Calu3 (cell line): ENCODE results near the gene CPNE7. TPM values are rescaled to one million over a fixed set of nuclear protein-coding genes. Genes with fewer than 3 reads are reported as not detected.
A peak's percentile ranks its signal among the peaks of the same experiment; 100 is the strongest.

Experiments
- BruUV-seq: library from RNA; stranded (reverse); fragments of 400-500 nt; replicated peaks from 2 replicates; lab custom pipeline; 2021; lab: Mats Ljungman, UMichigan
- CTCF ChIA-PET: fragments of 300-600 bp; sonication (Branson Sonifier 250); formaldehyde crosslinking; loops from one replicate; lab custom pipeline; 2022; ENCODE audit warnings: antibody characterized with exemption; lab: Charles Lee
- DNase-seq: peaks from one replicate; pipeline ENCODE4 v3.0.0; 2022
- H3K27ac Mint-ChIP-seq: one replicate; pipeline ENCODE4 v1.8.0; 2022; ENCODE audit warnings: mixed read lengths; ENCODE audit not compliant: unreplicated experiment
- H3K27me3 Mint-ChIP-seq: one replicate; pipeline ENCODE4 v1.8.0; 2022; ENCODE audit warnings: mixed read lengths; ENCODE audit not compliant: unreplicated experiment
- H3K36me3 Mint-ChIP-seq: one replicate; pipeline ENCODE4 v1.8.0; 2022; ENCODE audit warnings: mild to moderate bottlenecking, moderate library complexity, mixed read lengths; ENCODE audit not compliant: insufficient read depth, unreplicated experiment
- H3K4me1 Mint-ChIP-seq: one replicate; pipeline ENCODE4 v1.8.0; 2022; ENCODE audit warnings: mild to moderate bottlenecking, low read depth, mixed read lengths; ENCODE audit not compliant: unreplicated experiment
- H3K4me3 Mint-ChIP-seq: one replicate; pipeline ENCODE4 v1.8.0; 2022; ENCODE audit warnings: mild to moderate bottlenecking, low read depth, moderate library complexity, mixed read lengths; ENCODE audit not compliant: unreplicated experiment
- H3K9me3 Mint-ChIP-seq: one replicate; pipeline ENCODE4 v1.8.0; 2022; ENCODE audit warnings: low read depth, mixed read lengths; ENCODE audit not compliant: unreplicated experiment
- CTCF ChIP-seq: fragments of 200-600 bp; IDR thresholded peaks from one replicate; pipeline ENCODE4 v1.8.0; 2022; ENCODE audit warnings: antibody characterized with exemption; ENCODE audit not compliant: unreplicated experiment
- intact Hi-C: fragments of 100-400 bp; cut with micrococcal nuclease; formaldehyde crosslinking; loops from one replicate; pipeline ENCODE4 v1.10.0; 2022; ENCODE audit not compliant: unreplicated experiment
- total RNA-seq: library from RNA; stranded (reverse); gene quantifications from 2 replicates; pipeline ENCODE4 v1.2.3, GENCODE V29; 2022

Gene CPNE7
- total RNA-seq, 1 experiment from 2014 or later = 31.3 TPM

GRCh38 chr16:89615596-89616090, 40.1 kb downstream of the CPNE7 start:
- Mint-ChIP-seq H3K27ac (no peak overlapping the region), H3K27me3 (peaks cover 39% of the 10 kb centered on the region), H3K4me1 (peaks cover 15% of the 10 kb centered on the region), H3K4me3 (no peak overlapping the region), H3K9me3 (no peaks in the 10 kb centered on the region), H3K36me3 (peaks cover 5% of the 10 kb centered on the region)
- TF ChIP-seq CTCF = peak; percentile 94
- BruUV-seq = no TSS peak
- DNase-seq = peak; percentile 78
- CTCF ChIA-PET = interaction anchor here (0.6 to 1.6 kb wide), 6 partner anchors 13 to 85 kb away, joined by 3 to 6 read pairs (median 3); no protein-coding TSS in a partner anchor
- intact Hi-C loops = loop anchor here (2.0 kb wide), 1 partner anchor 25 kb away; no protein-coding TSS in a partner anchor

- Mint-ChIP-seq H3K4me1 (peaks cover 15% of the 10 kb centered on the region), H3K4me3 (no peak overlapping the region), H3K27me3 (peaks cover 48% of the 10 kb centered on the region), H3K27ac (no peak overlapping the region), H3K9me3 (no peaks in the 10 kb centered on the region), H3K36me3 (peaks cover 5% of the 10 kb centered on the region)
- DNase-seq = no peak
- no TSS peak for BruUV-seq
- CTCF ChIA-PET = interaction anchor here (0.8 to 1.1 kb wide), 2 partner anchors 25 to 1282 kb away, joined by 3 read pairs; no protein-coding TSS in a partner anchor
- intact Hi-C loops = no loop called here
- no peak for TF ChIP-seq CTCF
Measured at GRCh38 chr16:89616623-89617022, 41.1 kb downstream of the CPNE7 start.

DNA sequence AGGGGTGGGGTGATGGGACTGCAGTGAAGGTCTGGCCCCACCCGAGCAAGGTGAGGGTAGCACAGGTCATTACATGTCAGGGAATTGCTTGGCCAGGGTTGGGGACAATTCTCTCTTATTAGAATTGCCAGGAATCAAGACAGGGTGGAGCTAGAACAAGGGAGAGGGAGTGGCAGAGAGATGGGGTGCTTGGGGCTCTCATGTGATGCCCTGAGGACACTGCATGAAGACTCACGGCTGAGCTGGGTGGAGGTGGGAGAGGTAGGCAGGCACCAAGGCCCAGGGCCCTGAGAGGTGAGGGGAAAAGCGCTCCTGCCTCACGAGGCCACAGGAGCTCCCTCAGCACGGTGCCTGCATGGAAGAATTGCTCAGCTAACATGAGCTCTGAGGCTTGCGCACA, 41.5 kb downstream of the CPNE7 start:
- Mint-ChIP-seq H3K36me3 (peaks cover 5% of the 10 kb centered on the region), H3K4me3 (no peak overlapping the region), H3K4me1 (peaks cover 15% of the 10 kb centered on the region), H3K27ac (no peak overlapping the region), H3K27me3 (peaks cover 52% of the 10 kb centered on the region), H3K9me3 (no peaks in the 10 kb centered on the region)
- TF ChIP-seq CTCF = no peak
- DNase-seq = no peak
- no TSS peak for BruUV-seq
- intact Hi-C loops = no loop called here
- CTCF ChIA-PET = interaction anchor here (0.8 to 1.1 kb wide), 2 partner anchors 25 to 1282 kb away, joined by 3 read pairs; no protein-coding TSS in a partner anchor

DNA sequence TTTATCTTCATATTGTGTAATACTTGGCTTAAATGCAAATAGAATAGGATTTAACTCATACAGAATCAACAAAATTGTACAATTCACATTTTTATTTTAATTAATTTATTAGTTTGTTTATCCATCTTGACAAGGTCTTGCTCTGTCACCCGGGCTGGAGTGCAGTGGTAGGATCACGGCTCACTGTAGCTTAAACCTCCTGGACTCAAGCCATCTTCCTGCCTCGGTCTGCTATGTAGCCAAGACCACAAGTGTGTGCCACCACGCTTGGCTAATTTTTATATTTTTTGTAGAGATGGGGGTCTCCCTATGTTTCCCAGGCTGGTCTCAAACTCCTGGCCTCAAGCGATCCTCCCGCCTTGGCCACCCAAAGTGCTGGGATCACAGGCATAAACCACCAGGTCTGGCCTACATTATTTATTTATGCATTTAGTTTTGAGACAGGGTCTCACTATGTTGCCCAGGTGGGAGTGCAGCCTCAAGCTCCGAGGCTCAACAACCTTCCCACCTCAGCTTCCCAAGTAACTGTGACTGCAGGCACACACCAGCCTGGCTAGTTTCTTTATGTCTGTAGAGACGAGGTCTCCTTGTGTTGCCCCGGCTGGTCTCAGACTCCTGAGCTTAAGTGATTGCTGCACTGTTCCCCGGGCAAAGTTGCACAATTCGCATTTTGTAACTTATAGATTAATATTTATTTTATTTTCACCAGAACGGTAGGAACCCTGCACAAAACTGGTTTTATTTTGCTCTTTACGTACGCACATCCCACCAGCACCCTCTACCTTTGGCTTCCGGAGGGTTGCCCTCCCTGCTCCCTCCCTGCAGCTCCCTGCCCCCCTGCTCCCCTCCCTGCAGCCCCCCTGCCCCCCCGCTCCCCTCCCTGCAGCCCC, 42.8 kb downstream of the CPNE7 start:
- intact Hi-C loops = no loop called here
- Mint-ChIP-seq H3K4me3 (no peak overlapping the region), H3K4me1 (peaks cover 8% of the 10 kb centered on the region), H3K36me3 (peaks cover 5% of the 10 kb centered on the region), H3K27ac (no peak overlapping the region), H3K27me3 (peaks cover 52% of the 10 kb centered on the region), H3K9me3 (no peaks in the 10 kb centered on the region)
- no TSS peak for BruUV-seq
- CTCF ChIA-PET = interaction anchor here (0.6 to 1.3 kb wide), 3 partner anchors 16 to 23 kb away, joined by 3 to 5 read pairs (median 4); no protein-coding TSS in a partner anchor
- DNase-seq = no peak
- no peak for TF ChIP-seq CTCF
